HepG2 (cell line): Measurements from ENCODE around the gene ANKS1A. TPM values are rescaled to one million over a fixed set of nuclear protein-coding genes. Genes with fewer than 3 reads are reported as not detected.
A peak's percentile ranks its signal among the peaks of the same experiment; 100 is the strongest.

ENCODE experiments used
- DBP ChIP-seq: sonication (generic); formaldehyde crosslinking; IDR thresholded peaks from 2 replicates; pipeline ENCODE4 v1.4.0; 2020; ENCODE audit warnings: missing genetic modification reagents; ENCODE audit errors: not compliant biosample characterization
- PHF21A ChIP-seq: sonication (generic); formaldehyde crosslinking; IDR thresholded peaks from 2 replicates; pipeline ENCODE4 v1.5.0; 2020; ENCODE audit warnings: mild to moderate bottlenecking, missing genetic modification reagents
- RERE ChIP-seq: IDR thresholded peaks from 2 replicates; pipeline ENCODE4 v1.6.1; 2016; ENCODE audit warnings: low read depth, missing genetic modification reagents, missing compliant biosample characterization
- ZBTB4 ChIP-seq: sonication (generic); formaldehyde crosslinking; IDR thresholded peaks from 2 replicates; pipeline ENCODE4 v1.4.0; 2020; ENCODE audit warnings: missing genetic modification reagents, mild to moderate bottlenecking, borderline replicate concordance
- ZNF652 ChIP-seq: IDR thresholded peaks from 2 replicates; pipeline ENCODE4 v1.6.1; 2016; ENCODE audit warnings: low read depth, borderline replicate concordance
- ZNF772 ChIP-seq: sonication (generic); formaldehyde crosslinking; IDR thresholded peaks from 2 replicates; pipeline ENCODE4 v1.5.0; 2020; ENCODE audit warnings: mild to moderate bottlenecking, missing genetic modification reagents
- ZNF776 ChIP-seq: sonication (generic); formaldehyde crosslinking; IDR thresholded peaks from 2 replicates; pipeline ENCODE4 v1.4.0; 2020; ENCODE audit warnings: mild to moderate bottlenecking, missing genetic modification reagents
- polyA plus RNA-seq, 8 experiments: library from polyadenylated mRNA; depleted of rRNA in 3 of 8; stranded (reverse) in 7 of 8; unstranded in 1 of 8; fragments of >200 nt; fragmentation: Illumina TruSeq in 4 of 8; extraction: Trizol in 4 of 8; gene quantifications; 2 replicates each; pipeline versions ENCODE4 v1.2.1 to v1.2.3, GENCODE V29; 2011 to 2016; ENCODE audit warnings: low read depth in 4 of 8, missing spikeins in 1 of 8, mixed read lengths in 1 of 8; ENCODE audit not compliant: insufficient read depth in 1 of 8
- total RNA-seq, 5 experiments: library from RNA; depleted of rRNA; stranded (reverse); fragments of >200 nt; fragmentation: Illumina TruSeq; extraction: Trizol; gene quantifications; 2 replicates each; pipeline ENCODE4 v1.2.3, GENCODE V29; 2016; ENCODE audit warnings: low read depth in 1 of 5
- TF ChIP-seq, protein P1 (sequence below): sonication (generic); formaldehyde crosslinking; IDR thresholded peaks from 2 replicates; pipeline ENCODE4 v1.5.0; 2020; ENCODE audit warnings: mild to moderate bottlenecking, missing genetic modification reagents, moderate library complexity

Gene ANKS1A
- total and polyA plus RNA-seq, 2 of the 13 experiments (the other 11 are each of a cell fraction or from before 2014, with no cell fraction given) = 7.2 to 15.1 TPM

- peak; percentile 46; the same call in 1 of the 2 replicates for TF ChIP-seq RERE (CRISPR knock-in tag)
- no peak; the same call in 1 of the 2 replicates for TF ChIP-seq ZNF776
- TF ChIP-seq ZNF772 = peak; percentile 78
- TF ChIP-seq, protein P1, sequence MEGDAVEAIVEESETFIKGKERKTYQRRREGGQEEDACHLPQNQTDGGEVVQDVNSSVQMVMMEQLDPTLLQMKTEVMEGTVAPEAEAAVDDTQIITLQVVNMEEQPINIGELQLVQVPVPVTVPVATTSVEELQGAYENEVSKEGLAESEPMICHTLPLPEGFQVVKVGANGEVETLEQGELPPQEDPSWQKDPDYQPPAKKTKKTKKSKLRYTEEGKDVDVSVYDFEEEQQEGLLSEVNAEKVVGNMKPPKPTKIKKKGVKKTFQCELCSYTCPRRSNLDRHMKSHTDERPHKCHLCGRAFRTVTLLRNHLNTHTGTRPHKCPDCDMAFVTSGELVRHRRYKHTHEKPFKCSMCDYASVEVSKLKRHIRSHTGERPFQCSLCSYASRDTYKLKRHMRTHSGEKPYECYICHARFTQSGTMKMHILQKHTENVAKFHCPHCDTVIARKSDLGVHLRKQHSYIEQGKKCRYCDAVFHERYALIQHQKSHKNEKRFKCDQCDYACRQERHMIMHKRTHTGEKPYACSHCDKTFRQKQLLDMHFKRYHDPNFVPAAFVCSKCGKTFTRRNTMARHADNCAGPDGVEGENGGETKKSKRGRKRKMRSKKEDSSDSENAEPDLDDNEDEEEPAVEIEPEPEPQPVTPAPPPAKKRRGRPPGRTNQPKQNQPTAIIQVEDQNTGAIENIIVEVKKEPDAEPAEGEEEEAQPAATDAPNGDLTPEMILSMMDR (CRISPR knock-in tag) = peak; percentile 20; the same call in 1 of the 2 replicates
- TF ChIP-seq ZNF652 = peak; percentile 54; the same call in 1 of the 2 replicates
- TF ChIP-seq PHF21A (CRISPR knock-in tag) = 0 out of 2 replicates have a peak, but pooled peaks have one; percentile 1
- peak; percentile 80; the same call in 1 of the 2 replicates for TF ChIP-seq ZBTB4
- TF ChIP-seq DBP (CRISPR knock-in tag) = no peak
Measured at GRCh38 chr6:34887753-34888513, 1.1 kb upstream of the ANKS1A start, which contains the start of gene TAF11 (continued).
